HTERT RPE-1 (cell line): ENCODE data around the gene ABCB8.
"Not testable (repeated sequence)": the region's sequence is repeated elsewhere in the genome, so short reads cannot be mapped to it uniquely, and the experiment has no call there.

Experiments used
- in situ Hi-C: fragments of 300-500 bp; cut with MboI; formaldehyde crosslinking; loops from 4 replicates; pipeline ENCODE4 v1.14.3; 2020; ENCODE audit warnings: low sequenced_read_pairs

The ABCB8 gene

DNA sequence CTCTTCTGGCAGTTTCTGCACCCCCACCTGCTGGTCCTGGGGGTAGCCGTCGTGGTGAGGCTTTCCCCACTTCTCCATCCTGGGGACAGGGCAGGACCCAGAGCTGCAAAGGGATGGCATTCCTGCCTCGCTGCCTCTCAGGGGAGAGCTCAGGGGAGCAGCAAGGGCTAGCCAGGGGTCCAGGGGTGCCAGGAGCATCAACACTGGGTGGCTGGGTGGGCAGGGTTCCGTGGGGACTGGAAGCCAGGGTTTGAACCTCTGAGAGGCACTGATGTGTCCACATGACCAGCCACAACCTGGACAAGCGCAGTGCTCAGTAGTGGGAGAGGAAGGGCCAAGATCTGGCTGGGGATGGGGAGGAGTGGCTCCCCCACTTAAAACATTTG lies 5.6 kb downstream of the ABCB8 start:
- in situ Hi-C loops, result no loop called here

GRCh38 chr7:151034312-151035025 lies 6.2 kb downstream of the ABCB8 start:
- in situ Hi-C loops, result no loop called here

DNA sequence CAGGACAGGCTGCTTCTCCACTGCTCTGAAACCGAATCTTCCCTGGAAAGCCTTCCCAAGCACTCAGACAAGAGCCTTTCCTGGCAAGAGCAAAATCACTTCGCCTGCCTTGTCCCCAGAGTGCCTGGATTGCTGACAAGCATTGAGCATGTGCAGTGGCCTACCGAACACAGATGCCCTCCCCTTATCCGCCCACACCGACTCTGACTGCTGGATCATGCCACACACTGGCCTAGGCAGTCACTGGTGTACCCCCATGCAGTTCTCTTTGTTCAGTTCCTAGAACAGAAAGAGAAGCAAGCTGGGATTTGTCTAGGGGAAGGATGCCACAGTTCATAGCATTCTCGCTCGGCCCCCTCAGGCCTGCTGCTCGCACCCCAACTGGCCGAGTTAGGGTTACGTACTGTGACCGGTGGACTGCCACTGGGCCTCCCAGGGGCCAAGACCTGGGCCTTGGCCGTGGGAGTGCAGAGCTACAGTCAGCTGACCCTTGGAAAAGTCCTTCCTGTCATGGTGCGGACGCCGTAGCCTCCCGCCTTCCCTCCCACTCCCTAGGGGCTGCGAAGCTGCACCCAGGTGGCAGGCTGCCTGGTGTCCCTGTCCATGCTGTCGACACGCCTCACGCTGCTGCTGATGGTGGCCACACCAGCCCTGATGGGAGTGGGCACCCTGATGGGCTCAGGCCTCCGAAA lies 6.9 kb downstream of the ABCB8 start:
- in situ Hi-C loops, result no loop called here

- in situ Hi-C loops, result no loop called here
These were observed 7.7 kb downstream of the ABCB8 start for GRCh38 chr7:151035902-151036301.

DNA sequence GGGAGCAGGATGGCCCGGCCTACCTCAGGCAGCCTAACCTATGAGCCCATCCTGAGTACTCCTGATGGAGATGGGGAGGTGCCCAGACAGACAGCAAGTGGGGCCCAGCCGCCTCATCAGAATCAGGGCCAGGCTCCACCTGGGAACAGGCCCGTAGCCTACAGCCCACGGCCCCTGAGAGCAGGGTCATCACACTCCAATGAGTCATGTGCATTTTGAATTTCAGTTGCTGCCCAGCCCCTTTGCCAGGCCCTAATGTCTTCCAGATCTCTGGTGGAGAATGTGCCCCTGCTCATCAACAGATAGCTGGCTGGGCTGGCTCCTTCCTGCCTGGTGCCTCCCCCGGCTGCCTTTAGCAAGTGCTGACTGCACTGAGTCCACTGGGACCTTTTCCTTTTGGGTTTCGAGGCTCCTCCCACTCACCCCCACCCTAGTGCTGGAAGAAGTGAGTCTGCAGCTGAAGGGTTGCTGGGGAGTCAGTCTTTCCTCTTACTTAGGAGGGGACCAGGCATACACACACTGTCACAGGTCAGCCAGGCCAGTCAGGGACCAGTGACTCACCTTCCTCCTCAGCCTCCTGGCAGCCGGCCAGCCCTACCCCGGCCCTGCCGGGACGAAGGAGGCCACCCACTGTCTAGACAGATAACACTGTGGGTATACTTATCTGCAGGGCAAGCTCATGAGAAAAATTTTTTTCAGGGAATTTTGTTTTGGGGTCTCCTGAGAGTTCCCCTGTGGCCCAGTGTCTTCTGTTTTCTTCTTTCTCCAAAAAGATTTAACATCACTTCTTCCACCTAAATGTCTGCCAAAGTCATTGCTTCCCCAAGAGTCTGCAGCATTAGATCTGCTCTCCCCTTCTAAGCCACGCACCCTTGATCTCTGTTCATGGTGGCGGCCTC lies 10.9 kb downstream of the ABCB8 start:
- in situ Hi-C loops, result no loop called here

DNA sequence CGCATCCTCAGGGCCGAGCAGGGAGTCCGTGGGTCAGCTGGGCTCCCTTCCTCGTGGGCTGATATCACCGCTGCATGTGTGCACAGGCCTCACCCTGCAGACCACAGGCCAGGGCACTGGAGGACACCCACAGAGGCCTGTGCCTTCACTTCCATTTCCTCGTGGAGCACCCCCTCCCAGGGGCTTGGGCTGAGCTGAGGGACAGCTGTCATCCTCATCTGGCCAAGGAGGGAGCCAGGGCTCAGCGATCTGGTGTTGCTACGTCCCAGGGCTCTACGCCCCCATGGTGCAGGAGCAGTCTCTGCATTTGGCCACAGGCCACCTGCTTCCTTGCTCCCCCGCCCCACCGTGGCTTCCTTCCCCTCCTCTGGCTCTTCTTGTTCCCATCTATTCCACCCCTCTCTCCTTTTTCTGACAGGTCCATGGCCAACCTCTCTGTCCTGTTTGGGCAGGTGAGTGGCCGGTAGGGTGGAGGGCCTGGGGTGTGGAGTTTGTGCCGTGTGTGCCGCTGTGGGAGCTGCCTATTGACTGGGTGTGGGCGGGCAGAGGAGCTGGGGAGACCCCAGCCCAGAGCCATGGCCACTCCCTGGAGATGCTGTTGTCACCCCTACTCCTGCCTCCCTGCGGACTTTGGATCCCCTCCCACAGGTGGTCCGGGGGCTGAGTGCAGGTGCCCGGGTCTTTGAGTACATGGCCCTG lies 11.7 kb downstream of the ABCB8 start:
- in situ Hi-C loops, result no loop called here

GRCh38 chr7:151040616-151041375 lies 12.5 kb downstream of the ABCB8 start:
- in situ Hi-C loops, result no loop called here

DNA sequence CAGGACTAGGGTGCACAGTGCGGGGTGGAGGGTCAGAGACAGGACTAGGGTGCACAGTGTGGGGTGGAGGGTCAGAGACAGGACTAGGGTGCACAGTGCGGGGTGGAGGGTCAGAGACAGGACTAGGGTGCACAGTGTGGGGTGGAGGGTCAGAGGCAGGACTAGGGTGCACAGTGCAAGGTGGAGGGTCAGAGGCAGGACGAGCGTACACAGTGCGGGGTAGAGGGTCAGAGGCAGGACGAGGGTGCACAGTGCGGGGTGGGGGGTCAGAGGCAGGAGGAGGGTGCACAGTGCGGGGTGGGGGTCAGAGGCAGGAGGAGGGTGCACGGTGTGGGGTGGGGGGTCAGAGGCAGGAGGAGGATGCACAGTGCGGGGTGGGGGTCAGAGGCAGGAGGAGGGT lies 15.2 kb downstream of the ABCB8 start:
- in situ Hi-C loops, result not testable (repeated sequence)

DNA sequence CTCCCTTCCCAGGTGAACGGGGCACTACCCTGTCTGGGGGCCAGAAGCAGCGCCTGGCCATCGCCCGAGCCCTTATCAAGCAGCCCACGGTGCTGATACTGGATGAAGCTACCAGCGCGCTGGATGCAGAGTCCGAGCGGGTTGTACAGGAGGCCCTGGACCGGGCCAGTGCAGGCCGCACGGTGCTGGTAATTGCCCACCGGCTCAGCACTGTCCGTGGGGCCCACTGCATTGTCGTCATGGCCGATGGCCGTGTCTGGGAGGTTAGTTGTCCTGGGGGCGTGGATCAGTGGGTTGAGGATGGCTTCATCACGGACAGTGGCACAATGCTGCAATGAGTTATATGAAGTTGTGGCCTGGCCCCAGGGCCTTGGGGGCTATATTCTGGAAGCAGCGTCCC lies 15.7 kb downstream of the ABCB8 start:
- in situ Hi-C loops, result no loop called here

DNA sequence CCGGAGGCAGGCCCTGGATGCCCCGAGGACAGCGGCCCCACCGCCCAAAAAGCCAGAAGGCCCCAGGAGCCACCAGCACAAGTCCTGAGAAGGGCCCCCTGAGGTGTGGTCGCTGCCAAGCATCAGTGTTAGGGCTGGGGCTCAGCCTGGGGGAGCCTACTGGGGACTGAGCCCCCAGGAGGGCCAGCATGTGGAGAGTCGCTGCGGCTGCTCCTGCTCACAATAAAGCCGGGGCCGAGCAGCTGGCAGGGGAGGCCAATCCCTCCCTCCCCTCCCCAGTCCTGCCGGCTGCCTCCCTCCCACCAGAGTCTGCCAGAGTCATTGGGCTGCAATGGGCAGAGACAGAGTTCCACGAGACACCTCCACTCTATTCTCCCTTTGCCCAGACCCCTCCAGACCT lies 17.0 kb downstream of the ABCB8 start:
- in situ Hi-C loops, result no loop called here

GRCh38 chr7:151045967-151046366 lies 17.7 kb downstream of the ABCB8 start:
- in situ Hi-C loops, result no loop called here

- in situ Hi-C loops, result no loop called here
These were observed 18.6 kb downstream of the ABCB8 start for GRCh38 chr7:151046603-151047573.

DNA sequence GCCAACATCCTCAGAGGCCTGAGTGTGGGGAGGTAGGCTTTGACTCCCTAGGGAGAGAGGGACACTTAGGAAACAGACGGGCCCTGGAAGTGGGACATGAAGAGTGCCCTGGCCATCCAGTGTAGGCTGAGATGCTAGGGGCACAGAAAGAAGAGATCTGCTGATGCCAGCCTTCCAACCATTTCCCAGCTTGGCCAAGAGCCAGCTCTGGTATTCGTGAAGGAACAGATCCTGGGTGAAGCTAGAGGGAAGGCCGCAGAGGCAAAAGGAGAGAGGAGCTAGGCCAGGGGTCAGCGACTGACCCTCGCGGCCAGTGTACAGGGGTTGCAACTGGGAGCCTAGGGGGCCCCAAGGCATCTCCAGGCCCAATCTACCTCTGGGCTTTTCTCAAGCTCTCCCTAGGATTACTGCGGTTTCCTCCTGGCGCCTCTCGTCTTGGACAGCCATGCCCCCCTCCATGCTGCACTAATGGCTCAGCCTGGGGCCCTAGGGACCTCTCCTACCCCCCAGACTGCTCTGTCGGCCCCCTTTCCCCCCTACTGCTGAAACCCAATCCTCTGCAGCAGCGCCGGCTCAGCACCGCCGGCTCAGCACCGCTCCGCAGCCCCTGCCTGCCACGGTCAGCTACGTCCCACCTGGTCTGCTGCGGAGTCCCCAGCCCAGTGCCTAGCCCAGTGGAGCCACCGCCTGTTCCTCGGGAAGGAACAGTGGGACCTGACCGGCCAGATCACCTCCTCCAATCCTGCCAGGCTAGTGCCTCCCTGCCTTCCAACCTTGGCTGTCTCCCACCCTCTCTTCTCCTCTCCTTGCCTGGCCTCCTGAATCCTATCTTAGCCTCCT lies 19.9 kb downstream of the ABCB8 start, which contains the start of gene ASIC3:
Gene ASIC3, plus strand, starts transcription at position 556 of the 840 bp plus-strand sequence. CDS start 355 bp downstream, outside the sequence.
- in situ Hi-C loops, result no loop called here

DNA sequence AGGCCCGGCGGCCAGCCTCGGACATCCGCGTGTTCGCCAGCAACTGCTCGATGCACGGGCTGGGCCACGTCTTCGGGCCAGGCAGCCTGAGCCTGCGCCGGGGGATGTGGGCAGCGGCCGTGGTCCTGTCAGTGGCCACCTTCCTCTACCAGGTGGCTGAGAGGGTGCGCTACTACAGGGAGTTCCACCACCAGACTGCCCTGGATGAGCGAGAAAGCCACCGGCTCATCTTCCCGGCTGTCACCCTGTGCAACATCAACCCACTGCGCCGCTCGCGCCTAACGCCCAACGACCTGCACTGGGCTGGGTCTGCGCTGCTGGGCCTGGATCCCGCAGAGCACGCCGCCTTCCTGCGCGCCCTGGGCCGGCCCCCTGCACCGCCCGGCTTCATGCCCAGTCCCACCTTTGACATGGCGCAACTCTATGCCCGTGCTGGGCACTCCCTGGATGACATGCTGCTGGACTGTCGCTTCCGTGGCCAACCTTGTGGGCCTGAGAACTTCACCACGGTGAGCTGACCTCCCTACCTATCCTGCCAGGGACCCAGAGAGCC lies 20.7 kb downstream of the ABCB8 start:
- in situ Hi-C loops, result no loop called here

- in situ Hi-C loops, result no loop called here
These were observed 22.9 kb downstream of the ABCB8 start for GRCh38 chr7:151051108-151051507.

- in situ Hi-C loops, result no loop called here
These were observed 24.8 kb downstream of the ABCB8 start for GRCh38 chr7:151053096-151053495.

GRCh38 chr7:151053751-151054150 lies 25.5 kb downstream of the ABCB8 start:
- in situ Hi-C loops, result no loop called here

- in situ Hi-C loops, result no loop called here
These were observed 28.0 kb downstream of the ABCB8 start for GRCh38 chr7:151056283-151056665.
